ENCODE measurements around the gene HPCAL4. TPM values are rescaled to one million over a fixed set of nuclear protein-coding genes. Genes with fewer than 3 reads are reported as not detected.

The HPCAL4 gene
- total RNA-seq, 2 donors from 2014 or later: 0.07 to 0.16 TPM

- Histone ChIP-seq H3K4me3 (no peak overlapping the region), H3K9me3 (no peaks in the 10 kb centered on the region), H3K27me3 (no peaks in the 10 kb centered on the region), H3K27ac (no peak overlapping the region), H3K9ac (ENCODE audit: low read depth in 2 of 2, low read length in 2 of 2) (no peak overlapping the region), H3K36me3 (no peaks in the 10 kb centered on the region), H3K4me1 (no peaks in the 10 kb centered on the region)
- no peak for DNase-seq
- TF ChIP-seq CTCF (IDR thresholded peaks at IDR 0.05): no peak
- intact Hi-C loops (cut with DNase I): no loop called here
Measured at GRCh38 chr1:39631361-39632322, 59.6 kb downstream of the HPCAL4 start.

GRCh38 chr1:39628807-39629350 is 62.4 kb downstream of the HPCAL4 start:
- no peaks in the 10 kb centered on the region for H3K27me3 ChIP-seq
- no peak for TF ChIP-seq CTCF (IDR thresholded peaks at IDR 0.05)
- no peaks in the 10 kb centered on the region for H3K4me1 ChIP-seq
- intact Hi-C loops (cut with DNase I): no loop called here
- no peaks in the 10 kb centered on the region for H3K9me3 ChIP-seq
- H3K9ac ChIP-seq (ENCODE audit: low read depth in 2 of 2, low read length in 2 of 2): no peak overlapping the region
- no peaks in the 10 kb centered on the region for H3K36me3 ChIP-seq
- H3K4me3 ChIP-seq: no peak overlapping the region
- no peak for DNase-seq
- H3K27ac ChIP-seq: no peak overlapping the region

Other genes with a start within 250 kb of the HPCAL4 start
- gene BMP8A, start 199.8 kb downstream of the HPCAL4 start, total RNA-seq: 1 to 10 TPM; 1.1 to 1.4 TPM
- gene PABPC4, start 114.6 kb downstream of the HPCAL4 start, total RNA-seq: 100 to 1,000 TPM; 109 to 144 TPM
- 1 to 10 TPM in 1 of 2 donors, under 1 TPM in 1; 0.91 to 2.4 TPM for gene HEYL, start 51.8 kb downstream of the HPCAL4 start, total RNA-seq
- gene NT5C1A, start 19.3 kb downstream of the HPCAL4 start, total RNA-seq: not detected
- gene PPIE, start 47.4 kb upstream of the HPCAL4 start, total RNA-seq: 10 to 100 TPM; 34.7 to 42.6 TPM
- 1 to 10 TPM in 1 of 2 donors, under 1 TPM in 1; 0.77 to 1.2 TPM for gene OXCT2, start 79.9 kb upstream of the HPCAL4 start, total RNA-seq
- 1 to 10 TPM; 4.9 TPM for gene BMP8B, start 97.4 kb upstream of the HPCAL4 start, total RNA-seq
- gene TRIT1, start 192.1 kb upstream of the HPCAL4 start, total RNA-seq: 10 to 100 TPM; 15.2 to 18.1 TPM
- 10 to 100 TPM; 16.4 to 17.0 TPM for gene MYCL, start 210.5 kb upstream of the HPCAL4 start, total RNA-seq